ENCODE data around the gene RBP7. TPM values are rescaled to one million over a fixed set of nuclear protein-coding genes. Genes with fewer than 3 reads are reported as not detected.

Gene RBP7
- total RNA-seq, 4 donors from 2014 or later = 2.3 TPM; not detected in 3

GRCh38 chr1:10057796-10058195 is 60.8 kb downstream of the RBP7 start:
- no peak overlapping the region for H3K4me3 ChIP-seq

GRCh38 chr1:10059342-10059718 is 62.3 kb downstream of the RBP7 start:
- H3K4me3 ChIP-seq = no peak overlapping the region
- H3K4me1 ChIP-seq = peaks cover 0 to 17% (median 0%) of the 10 kb centered on the region in 4 donors
- DNase-seq = no peak
- no peaks in the 10 kb centered on the region for H3K27me3 ChIP-seq
- no peak for TF ChIP-seq CTCF (IDR thresholded peaks at IDR 0.05)
- H3K9me3 ChIP-seq = no peaks in the 10 kb centered on the region
- no peak overlapping the region for H3K27ac ChIP-seq
- no peaks in the 10 kb centered on the region for H3K36me3 ChIP-seq

More at GRCh38 chr1:10057796-10058195, 60.8 kb downstream of the RBP7 start:
- no peaks in the 10 kb centered on the region for H3K36me3 ChIP-seq
- H3K27me3 ChIP-seq = no peaks in the 10 kb centered on the region
- H3K9me3 ChIP-seq = no peaks in the 10 kb centered on the region
- no peak for TF ChIP-seq CTCF (IDR thresholded peaks at IDR 0.05)
- no peak for TF ChIP-seq POLR2A (IDR thresholded peaks at IDR 0.05)
- H3K4me1 ChIP-seq = peaks cover 0 to 11% (median 0%) of the 10 kb centered on the region in 4 donors
- no peak for DNase-seq
- H3K27ac ChIP-seq = no peak overlapping the region

GRCh38 chr1:10060311-10061100 is 63.5 kb downstream of the RBP7 start:
- TF ChIP-seq CTCF (IDR thresholded peaks at IDR 0.05) = no peak
- TF ChIP-seq POLR2A (IDR thresholded peaks at IDR 0.05) = no peak
- Histone ChIP-seq H3K4me1 (peaks cover 0 to 27% (median 0%) of the 10 kb centered on the region in 4 donors), H3K27me3 (no peaks in the 10 kb centered on the region), H3K36me3 (no peaks in the 10 kb centered on the region), H3K27ac (no peak overlapping the region), H3K4me3 (no peak overlapping the region), H3K9me3 (no peaks in the 10 kb centered on the region)
- no peak for DNase-seq

GRCh38 chr1:10061276-10061675 is 64.2 kb downstream of the RBP7 start:
- no peak for TF ChIP-seq POLR2A (IDR thresholded peaks at IDR 0.05)
- TF ChIP-seq CTCF (IDR thresholded peaks at IDR 0.05) = no peak
- Histone ChIP-seq H3K9me3 (no peaks in the 10 kb centered on the region), H3K27me3 (no peaks in the 10 kb centered on the region), H3K4me3 (no peak overlapping the region), H3K4me1 (peaks cover 0 to 29% (median 0%) of the 10 kb centered on the region in 4 donors), H3K36me3 (no peaks in the 10 kb centered on the region), H3K27ac (no peak overlapping the region)
- no peak for DNase-seq

GRCh38 chr1:10063878-10064277 is 66.8 kb downstream of the RBP7 start:
- no peak overlapping the region for H3K4me3 ChIP-seq

More at GRCh38 chr1:10063878-10064277, 66.8 kb downstream of the RBP7 start:
- Histone ChIP-seq H3K4me1 (peaks cover 0 to 28% (median 0%) of the 10 kb centered on the region in 4 donors), H3K27me3 (no peaks in the 10 kb centered on the region), H3K9me3 (no peaks in the 10 kb centered on the region), H3K27ac (no peak overlapping the region), H3K36me3 (no peaks in the 10 kb centered on the region)
- no peak for DNase-seq
- TF ChIP-seq POLR2A (IDR thresholded peaks at IDR 0.05) (no peak), CTCF (IDR thresholded peaks at IDR 0.05) (no peak)
